Gastroesophageal sphincter (tissue), 3 donors: ENCODE measurements around the gene CNOT10.

Experiments
- CTCF ChIP-seq, 4 experiments: fragments of 200-600 bp in 2 of 4; fragments of 450-650 bp in 2 of 4; sonication (generic) in 1 of 4; IDR thresholded peaks; one replicate each; pipeline ENCODE4 v1.5.1; 2017 to 2019; ENCODE audit warnings: antibody characterized with exemption in 4 of 4, mild to moderate bottlenecking in 2 of 4, moderate library complexity in 2 of 4
- EP300 ChIP-seq: sonication (generic); formaldehyde crosslinking; IDR thresholded peaks from one replicate; pipeline ENCODE4 v1.6.1; 2017; ENCODE audit warnings: antibody characterized with exemption, mild to moderate bottlenecking
- POLR2A ChIP-seq, 2 donors: fragments of 450-650 bp; IDR thresholded peaks; one replicate each; pipeline ENCODE4 v1.6.1; 2017; ENCODE audit warnings: antibody characterized with exemption in 2 of 2, mild to moderate bottlenecking in 2 of 2, moderate library complexity in 1 of 2
- POLR2AphosphoS5 ChIP-seq: sonication (generic); formaldehyde crosslinking; IDR thresholded peaks from one replicate; pipeline ENCODE4 v1.6.1; 2017; ENCODE audit warnings: antibody characterized with exemption

DNA sequence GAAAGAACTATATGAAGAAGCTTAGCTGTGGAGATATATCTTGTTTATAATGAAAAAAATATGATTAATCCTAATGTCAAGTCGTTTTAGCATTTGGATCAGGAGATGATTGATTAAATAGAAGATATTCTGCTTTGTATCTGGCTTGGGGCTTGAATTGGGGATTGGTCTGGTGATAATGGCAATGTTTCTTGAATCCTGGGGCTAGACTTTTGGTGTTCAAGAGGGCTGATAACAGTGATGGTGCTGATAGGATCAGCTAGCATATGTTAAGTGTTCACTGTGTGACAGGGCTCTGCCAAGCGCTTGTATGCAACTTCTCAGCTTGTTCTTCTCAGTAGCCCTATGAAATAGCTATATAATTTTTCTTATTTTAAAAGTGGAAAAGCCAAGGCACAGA is 20.2 kb downstream of the CNOT10 start:
- TF ChIP-seq POLR2A (IDR thresholded peaks at IDR 0.05) (no peak), POLR2AphosphoS5 (no peak), CTCF (IDR thresholded peaks at IDR 0.05) (no peak), EP300 (no peak)
